IMR-90 (cell line): ENCODE data around the gene FOXO3B. TPM values are rescaled to one million over a fixed set of nuclear protein-coding genes. Genes with fewer than 3 reads are reported as not detected.
A peak's percentile ranks its signal among the peaks of the same experiment; 100 is the strongest.
"Not testable (repeated sequence)": the region's sequence is repeated elsewhere in the genome, so short reads cannot be mapped to it uniquely, and the experiment has no call there.

Experiments
- ATAC-seq: fragments of 200-7000 bp; cut with Tn5 transposase; 2 replicates; pipeline ENCODE4 v1.9.1; 2020; ENCODE audit warnings: low read depth, mild to moderate bottlenecking, moderate library complexity
- BruUV-seq: library from RNA; stranded (reverse); fragments of 400-500 nt; replicated peaks from 2 replicates; lab custom pipeline; 2021; lab: Mats Ljungman, UMichigan
- CTCF ChIA-PET: fragments of 300-600 bp; formaldehyde crosslinking; extraction: SDS; loops from one replicate; lab custom pipeline; 2021; ENCODE audit warnings: antibody characterized with exemption; lab: Yijun Ruan, JAX
- POLR2A ChIA-PET: fragments of 300-600 bp; sonication (Branson Sonifier 250); formaldehyde crosslinking; loops from one replicate; lab custom pipeline; 2022; ENCODE audit warnings: antibody characterized with exemption; ENCODE audit not compliant: unreplicated experiment; lab: Charles Lee
- DNase-seq: peaks from one replicate; pipeline ENCODE4 v3.0.0; 2013
- H2AFZ ChIP-seq: replicated peaks from 2 replicates; pipeline ENCODE3; 2013; ENCODE audit warnings: low read length, mild to moderate bottlenecking; ENCODE audit not compliant: poor library complexity
- H2AK5ac ChIP-seq: 2 replicates; pipeline ENCODE4 v1.6.1; 2013; ENCODE audit warnings: low read depth, low read length, inconsistent platforms
- H2AK9ac ChIP-seq: replicated peaks from 2 replicates; pipeline ENCODE3; 2013; ENCODE audit warnings: mild to moderate bottlenecking, low read depth, low read length, moderate library complexity; ENCODE audit not compliant: poor library complexity
- H2BK120ac ChIP-seq: 2 replicates; pipeline ENCODE4 v1.6.1; 2013; ENCODE audit warnings: low read depth, low read length, inconsistent platforms
- H2BK15ac ChIP-seq: 3 replicates; pipeline ENCODE4 v1.6.1; 2013; ENCODE audit warnings: low read depth, low read length, inconsistent platforms
- H2BK20ac ChIP-seq: 2 replicates; pipeline ENCODE4 v1.6.1; 2013; ENCODE audit warnings: low read depth, mild to moderate bottlenecking, inconsistent platforms, low read length, moderate library complexity
- H2BK5ac ChIP-seq: 2 replicates; pipeline ENCODE4 v1.6.1; 2013; ENCODE audit warnings: mild to moderate bottlenecking, low read depth, low read length, inconsistent platforms; ENCODE audit not compliant: poor library complexity, severe bottlenecking
- H3K14ac ChIP-seq: replicated peaks from 2 replicates; pipeline ENCODE4 v1.6.1; 2013; ENCODE audit warnings: low read depth, low read length, inconsistent platforms
- H3K18ac ChIP-seq: 2 replicates; pipeline ENCODE4 v1.6.1; 2013; ENCODE audit warnings: low read depth, low read length, control low read depth
- H3K23ac ChIP-seq: 2 replicates; pipeline ENCODE4 v1.6.1; 2013; ENCODE audit warnings: low read depth, low read length, inconsistent platforms
- H3K27ac ChIP-seq: 2 replicates; pipeline ENCODE4 v1.5.1; 2013; ENCODE audit warnings: mild to moderate bottlenecking, control low read depth, low read length; ENCODE audit not compliant: insufficient read depth
- H3K27me3 ChIP-seq: 2 replicates; pipeline ENCODE4 v1.6.1; 2013; ENCODE audit warnings: low read length; ENCODE audit not compliant: control insufficient read depth, insufficient read depth
- H3K36me3 ChIP-seq: 2 replicates; pipeline ENCODE4 v1.6.1; 2013; ENCODE audit warnings: low read length, mixed read lengths; ENCODE audit not compliant: control insufficient read depth, insufficient read depth
- H3K4ac ChIP-seq: 2 replicates; pipeline ENCODE4 v1.6.1; 2013; ENCODE audit warnings: low read depth, low read length, inconsistent platforms
- H3K4me1 ChIP-seq: 2 replicates; pipeline ENCODE4 v1.6.1; 2013; ENCODE audit warnings: low read length, mixed read lengths; ENCODE audit not compliant: control insufficient read depth, insufficient read depth
- H3K4me2 ChIP-seq: 2 replicates; pipeline ENCODE4 v1.6.1; 2013; ENCODE audit warnings: low read depth, mild to moderate bottlenecking, control low read depth, low read length, moderate library complexity
- H3K4me3 ChIP-seq: 2 replicates; pipeline ENCODE4 v1.5.1; 2013; ENCODE audit warnings: low read depth, mild to moderate bottlenecking, control low read depth, low read length, moderate library complexity; ENCODE audit not compliant: insufficient read depth
- H3K56ac ChIP-seq: 2 replicates; pipeline ENCODE4 v1.6.1; 2013; ENCODE audit warnings: low read length, inconsistent platforms; ENCODE audit not compliant: insufficient read depth; ENCODE audit errors: extremely low read depth
- H3K79me1 ChIP-seq, 2 experiments: 2 replicates each; pipeline ENCODE4 v1.6.1; 2013; ENCODE audit warnings: low read length in 2 of 2, inconsistent platforms in 1 of 2, low read depth in 1 of 2
- H3K9ac ChIP-seq: 2 replicates; pipeline ENCODE4 v1.6.1; 2013; ENCODE audit warnings: low read depth, low read length, control low read depth
- H3K9me1 ChIP-seq: 2 replicates; pipeline ENCODE4 v1.6.1; 2013; ENCODE audit warnings: low read length, inconsistent platforms; ENCODE audit not compliant: insufficient read depth
- H3K9me3 ChIP-seq: 2 replicates; pipeline ENCODE4 v1.6.1; 2013; ENCODE audit warnings: low read length; ENCODE audit not compliant: control insufficient read depth, insufficient read depth
- H4K20me1 ChIP-seq: 2 replicates; pipeline ENCODE4 v1.6.1; 2013; ENCODE audit warnings: low read length, inconsistent platforms; ENCODE audit not compliant: insufficient read depth
- H4K5ac ChIP-seq: 2 replicates; pipeline ENCODE4 v1.6.1; 2013; ENCODE audit warnings: mild to moderate bottlenecking, low read depth, low read length, control low read depth
- H4K8ac ChIP-seq, 2 experiments: 2 replicates each; pipeline ENCODE4 v1.6.1; 2013; ENCODE audit warnings: low read depth in 2 of 2, low read length in 2 of 2, control low read depth in 1 of 2, inconsistent platforms in 1 of 2
- H4K91ac ChIP-seq: 2 replicates; pipeline ENCODE4 v1.6.1; 2013; ENCODE audit warnings: low read depth, low read length, inconsistent platforms; ENCODE audit not compliant: insufficient read depth
- WGBS, 2 experiments: methylation state at CpG; one replicate each; pipeline versions ENCODE4 v1.1.5 to v1.1.7; 2013; ENCODE audit warnings: missing lambda C conversion rate in 2 of 2; ENCODE audit not compliant: insufficient read length in 1 of 2; ENCODE audit errors: extremely low coverage in 2 of 2; 5-methylcytosine and 5-hydroxymethylcytosine counted together
- dilution Hi-C: fragments of 300-500 bp; cut with HindIII; formaldehyde crosslinking; loops from one replicate; pipeline ENCODE4 v1.14.3; 2018; ENCODE audit warnings: low sequenced_read_pairs; ENCODE audit not compliant: unreplicated experiment
- in situ Hi-C: fragments of 300-500 bp; cut with MboI; formaldehyde crosslinking; loops from 3 replicates; pipeline ENCODE4 v1.14.3; 2019; ENCODE audit warnings: low sequenced_read_pairs, inconsistent platforms, mixed read lengths
- intact Hi-C: fragments of 100-400 bp; cut with micrococcal nuclease; formaldehyde crosslinking; loops from 2 replicates; pipeline ENCODE4 v1.10.0; 2022
- polyA plus RNA-seq, 3 experiments: library from polyadenylated mRNA; depleted of rRNA; stranded (reverse); fragments of >200 nt; gene quantifications; 2 replicates each; pipeline ENCODE4 v1.2.3, GENCODE V29; 2012; ENCODE audit warnings: low replicate concordance in 1 of 3
- total RNA-seq: library from RNA; depleted of rRNA; stranded (reverse); fragments of >200 nt; gene quantifications from 2 replicates; pipeline ENCODE4 v1.2.3, GENCODE V29; 2012

FOXO3B gene
- total and polyA plus RNA-seq, 2 of the 4 experiments (the other 2 are of a cell fraction), result 5.4 to 5.6 TPM

DNA sequence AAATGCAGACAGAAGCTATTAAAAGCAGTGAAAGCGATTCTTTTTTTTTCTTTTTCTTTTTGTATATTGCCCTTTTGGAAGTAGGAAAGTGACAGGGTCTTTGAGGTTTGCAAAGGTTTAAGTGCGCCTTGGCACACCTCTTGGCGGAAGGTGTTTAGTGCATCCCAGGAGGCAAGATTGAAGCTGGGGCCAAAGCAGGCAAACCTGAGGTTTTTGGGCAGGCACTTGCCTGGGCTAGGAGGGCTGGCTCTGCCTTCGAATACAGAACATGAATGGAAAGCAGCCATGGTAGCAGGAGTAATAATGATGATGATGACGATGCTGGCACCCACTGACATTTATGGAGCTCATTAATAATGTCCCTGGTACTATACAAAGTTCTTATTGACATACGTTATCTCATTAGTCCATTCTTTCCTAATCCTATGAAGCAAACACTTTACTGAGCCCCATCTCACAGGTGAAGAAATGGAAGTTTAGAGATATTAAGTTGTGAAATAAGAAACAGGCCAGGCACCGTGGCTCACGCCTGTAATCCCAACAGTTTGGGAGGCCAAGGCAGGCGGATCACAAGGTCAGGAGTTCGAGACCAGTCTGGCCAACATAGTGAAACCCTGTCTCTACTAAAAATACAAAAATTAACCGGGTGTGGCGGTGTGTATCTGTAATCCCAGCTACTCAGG is 37.5 kb upstream of the FOXO3B start:
- H4K8ac ChIP-seq, H3K9me3 ChIP-seq, H2BK20ac ChIP-seq, H3K9ac ChIP-seq, in situ Hi-C loops, H3K27me3 ChIP-seq, H3K4me1 ChIP-seq, H3K18ac ChIP-seq, H3K9me1 ChIP-seq, H2AK5ac ChIP-seq, DNase-seq, H2BK120ac ChIP-seq, BruUV-seq, CTCF ChIA-PET, H3K4me2 ChIP-seq, POLR2A ChIA-PET, H2AK9ac ChIP-seq, H3K4ac ChIP-seq, dilution Hi-C loops, H4K5ac ChIP-seq, H3K56ac ChIP-seq, intact Hi-C loops, H2AFZ ChIP-seq, H3K79me1 ChIP-seq, H3K36me3 ChIP-seq, H3K14ac ChIP-seq, H3K4me3 ChIP-seq, H2BK15ac ChIP-seq, H2BK5ac ChIP-seq, ATAC-seq, H3K23ac ChIP-seq, H4K91ac ChIP-seq, H4K20me1 ChIP-seq, H3K27ac ChIP-seq: not testable (repeated sequence)
- no CpG with 5 or more reads among the region's 12 CpGs for WGBS, 2 experiments

DNA sequence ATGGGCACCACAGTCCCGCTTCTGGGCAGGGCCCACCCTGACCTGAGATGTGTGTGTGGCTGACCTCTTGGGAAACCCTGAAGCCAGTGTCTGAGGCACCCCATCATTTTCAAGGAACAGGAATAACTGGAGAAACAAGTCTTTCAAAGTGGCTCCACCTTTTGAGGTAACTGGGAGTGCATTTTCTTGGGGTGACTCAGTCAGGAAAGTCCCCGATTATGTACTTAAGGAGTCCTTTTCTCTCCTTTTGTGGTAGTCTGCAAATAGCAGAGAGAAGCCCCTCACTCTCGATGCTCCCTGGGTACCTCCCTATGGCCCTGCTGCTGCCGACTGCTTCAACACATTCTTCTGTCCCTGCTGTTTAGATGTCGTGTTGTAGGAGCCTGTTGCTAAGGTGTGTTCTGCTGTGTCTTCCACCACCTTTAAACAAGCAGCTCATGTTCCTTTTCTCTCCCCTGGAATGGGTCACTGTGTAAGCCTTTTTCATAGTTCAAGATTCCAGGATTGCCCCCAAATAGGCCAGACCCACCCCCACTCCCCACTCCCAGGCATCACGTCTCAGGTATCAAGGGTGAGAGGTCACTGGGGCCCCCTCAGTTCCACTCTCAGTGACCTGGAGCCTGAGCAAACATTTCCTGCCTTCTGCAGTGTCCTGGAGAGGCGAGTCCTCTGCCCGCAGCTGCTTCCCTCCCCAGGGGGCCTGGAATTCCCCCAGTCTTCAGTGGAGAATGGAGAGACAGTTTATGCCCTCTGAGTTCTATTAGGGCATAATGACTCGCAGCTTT is 36.7 kb upstream of the FOXO3B start:
- H4K91ac ChIP-seq, H3K27me3 ChIP-seq, H2AK9ac ChIP-seq, H4K20me1 ChIP-seq, H3K27ac ChIP-seq, BruUV-seq, H3K9me1 ChIP-seq, H2BK120ac ChIP-seq, in situ Hi-C loops, H3K4me1 ChIP-seq, H2BK5ac ChIP-seq, H4K5ac ChIP-seq, H3K36me3 ChIP-seq, H3K79me1 ChIP-seq, H4K8ac ChIP-seq, H3K14ac ChIP-seq, H3K4ac ChIP-seq, dilution Hi-C loops, H2BK15ac ChIP-seq, H3K4me2 ChIP-seq, POLR2A ChIA-PET, CTCF ChIA-PET, H3K56ac ChIP-seq, H3K4me3 ChIP-seq, H3K23ac ChIP-seq, H2BK20ac ChIP-seq, H2AK5ac ChIP-seq, H2AFZ ChIP-seq, H3K9ac ChIP-seq, H3K9me3 ChIP-seq, H3K18ac ChIP-seq, intact Hi-C loops: not testable (repeated sequence)
- ATAC-seq (peak; percentile 58), DNase-seq (peak; percentile 37)
- no CpG with 5 or more reads among the region's 9 CpGs for WGBS, 2 experiments
